HEK293 (cell line): Measurements from ENCODE around the gene GPBAR1.

Experiments
- CTCF ChIA-PET: fragments of 350-600 bp; formaldehyde crosslinking; extraction: SDS; loops from one replicate; lab custom pipeline; 2021; ENCODE audit warnings: antibody characterized with exemption; lab: Yijun Ruan, JAX
- POLR2A ChIA-PET: fragments of 300-600 bp; formaldehyde crosslinking; extraction: SDS; loops from one replicate; lab custom pipeline; 2020; ENCODE audit warnings: antibody characterized with exemption, inconsistent platforms; lab: Yijun Ruan, JAX
- H3K27ac ChIP-seq: fragments of 200-500 bp; sonication (Bioruptor generic); 2 replicates; pipeline ENCODE4 v1.5.1; 2014; ENCODE audit warnings: low read depth, low read length, control low read depth, inconsistent platforms; ENCODE audit errors: extremely low read depth
- H3K36me3 ChIP-seq, 2 experiments: fragments of 200-500 bp in 1 of 2; sonication (Bioruptor generic) in 1 of 2; 1 replicate in 1 of 2; 2 replicates in 1 of 2; pipeline ENCODE4 v1.5.1; 2014 to 2017; ENCODE audit warnings: inconsistent platforms in 2 of 2, low read length in 2 of 2; ENCODE audit not compliant: control insufficient read depth in 2 of 2, insufficient read depth in 1 of 2
- H3K4me1 ChIP-seq: fragments of 200-500 bp; sonication (Bioruptor generic); 2 replicates; pipeline ENCODE4 v1.5.1; 2014; ENCODE audit warnings: mild to moderate bottlenecking, low read length, inconsistent platforms; ENCODE audit not compliant: control insufficient read depth, insufficient read depth
- H3K4me3 ChIP-seq: 2 replicates; pipeline ENCODE4 v1.5.1; 2011; ENCODE audit warnings: low read depth, mild to moderate bottlenecking, control low read depth, low read length, moderate library complexity
- H3K9me3 ChIP-seq: fragments of 200-500 bp; sonication (Bioruptor generic); 2 replicates; pipeline ENCODE4 v1.5.1; 2014; ENCODE audit warnings: low read depth, low read length, inconsistent platforms; ENCODE audit not compliant: control insufficient read depth, insufficient read depth
- FEZF1 ChIP-seq: fragments of 450-650 bp; formaldehyde crosslinking; IDR thresholded peaks from 2 replicates; pipeline ENCODE4 v1.5.1; 2016; ENCODE audit warnings: missing biosample characterization, missing genetic modification characterization
- GFI1B ChIP-seq: fragments of 450-650 bp; formaldehyde crosslinking; IDR thresholded peaks from 2 replicates; pipeline ENCODE4 v1.5.1; 2016; ENCODE audit warnings: missing biosample characterization, missing genetic modification characterization
- MYNN ChIP-seq: fragments of 450-650 bp; formaldehyde crosslinking; IDR thresholded peaks from 2 replicates; pipeline ENCODE4 v1.5.1; 2016; ENCODE audit warnings: missing biosample characterization, missing genetic modification characterization, borderline replicate concordance
- OVOL3 ChIP-seq: fragments of 450-650 bp; formaldehyde crosslinking; IDR thresholded peaks from 2 replicates; pipeline ENCODE4 v1.5.1; 2016; ENCODE audit warnings: missing biosample characterization, missing genetic modification characterization
- RBAK ChIP-seq: fragments of 450-650 bp; formaldehyde crosslinking; IDR thresholded peaks from 2 replicates; pipeline ENCODE4 v1.5.1; 2016; ENCODE audit warnings: missing biosample characterization, missing genetic modification characterization
- REPIN1 ChIP-seq: fragments of 450-650 bp; formaldehyde crosslinking; IDR thresholded peaks from 2 replicates; pipeline ENCODE4 v1.5.1; 2017; ENCODE audit warnings: missing biosample characterization, missing genetic modification characterization, low read depth
- ZBTB17 ChIP-seq: fragments of 450-650 bp; formaldehyde crosslinking; IDR thresholded peaks from 2 replicates; pipeline ENCODE4 v1.5.1; 2016; ENCODE audit warnings: missing biosample characterization, missing genetic modification characterization
- ZBTB20 ChIP-seq: fragments of 450-650 bp; formaldehyde crosslinking; IDR thresholded peaks from 2 replicates; pipeline ENCODE4 v1.5.1; 2016; ENCODE audit warnings: missing biosample characterization, missing genetic modification characterization
- ZFP37 ChIP-seq: fragments of 450-650 bp; formaldehyde crosslinking; IDR thresholded peaks from 2 replicates; pipeline ENCODE4 v1.5.1; 2016; ENCODE audit warnings: missing biosample characterization, missing genetic modification characterization
- ZFP69B ChIP-seq: fragments of 450-650 bp; formaldehyde crosslinking; IDR thresholded peaks from 2 replicates; pipeline ENCODE4 v1.5.1; 2016; ENCODE audit warnings: missing biosample characterization, missing genetic modification characterization
- ZNF121 ChIP-seq: fragments of 450-650 bp; formaldehyde crosslinking; IDR thresholded peaks from 2 replicates; pipeline ENCODE4 v1.5.1; 2016; ENCODE audit warnings: missing biosample characterization, missing genetic modification characterization
- ZNF132 ChIP-seq: fragments of 450-650 bp; formaldehyde crosslinking; IDR thresholded peaks from 2 replicates; pipeline ENCODE4 v1.5.1; 2017; ENCODE audit warnings: missing biosample characterization, missing genetic modification characterization, borderline replicate concordance
- ZNF133 ChIP-seq: fragments of 450-650 bp; formaldehyde crosslinking; IDR thresholded peaks from 2 replicates; pipeline ENCODE4 v1.5.1; 2016; ENCODE audit warnings: missing biosample characterization, missing genetic modification characterization
- ZNF202 ChIP-seq: fragments of 450-650 bp; formaldehyde crosslinking; IDR thresholded peaks from 2 replicates; pipeline ENCODE4 v1.5.1; 2016; ENCODE audit warnings: missing biosample characterization, missing genetic modification characterization, borderline replicate concordance
- ZNF366 ChIP-seq: fragments of 450-650 bp; formaldehyde crosslinking; conservative IDR thresholded peaks from 2 replicates; pipeline ENCODE4 v1.5.1; 2016; ENCODE audit warnings: missing biosample characterization, missing genetic modification characterization
- ZNF514 ChIP-seq: fragments of 450-650 bp; formaldehyde crosslinking; IDR thresholded peaks from 2 replicates; pipeline ENCODE4 v1.5.1; 2016; ENCODE audit warnings: missing biosample characterization, missing genetic modification characterization
- ZNF544 ChIP-seq: fragments of 450-650 bp; formaldehyde crosslinking; IDR thresholded peaks from 2 replicates; pipeline ENCODE4 v1.5.0; 2017; ENCODE audit warnings: missing biosample characterization, missing genetic modification characterization
- ZNF624 ChIP-seq: fragments of 450-650 bp; formaldehyde crosslinking; IDR thresholded peaks from 2 replicates; pipeline ENCODE4 v1.5.1; 2017; ENCODE audit warnings: missing biosample characterization, missing genetic modification characterization
- ZNF654 ChIP-seq: fragments of 450-650 bp; formaldehyde crosslinking; IDR thresholded peaks from 2 replicates; pipeline ENCODE4 v1.5.1; 2016; ENCODE audit warnings: low read depth, missing biosample characterization, missing genetic modification characterization
- ZNF785 ChIP-seq: fragments of 450-650 bp; formaldehyde crosslinking; IDR thresholded peaks from 2 replicates; pipeline ENCODE4 v1.5.1; 2016; ENCODE audit warnings: missing biosample characterization, missing genetic modification characterization
- TF ChIP-seq, protein P1 (sequence below): fragments of 450-650 bp; formaldehyde crosslinking; IDR thresholded peaks from 2 replicates; pipeline ENCODE4 v1.5.1; 2016; ENCODE audit warnings: missing biosample characterization, missing genetic modification characterization
- TF ChIP-seq, protein P2 (sequence below): fragments of 450-650 bp; formaldehyde crosslinking; IDR thresholded peaks from 2 replicates; pipeline ENCODE4 v1.5.1; 2016; ENCODE audit warnings: missing biosample characterization, missing genetic modification characterization, low read depth
- TF ChIP-seq, protein P3 (sequence below): fragments of 450-650 bp; formaldehyde crosslinking; IDR thresholded peaks from 2 replicates; pipeline ENCODE4 v1.5.1; 2016; ENCODE audit warnings: missing biosample characterization, missing genetic modification characterization
- TF ChIP-seq, protein P4 (sequence below): fragments of 450-650 bp; formaldehyde crosslinking; IDR thresholded peaks from 2 replicates; pipeline ENCODE4 v1.5.1; 2017; ENCODE audit warnings: missing biosample characterization, missing genetic modification characterization

Gene GPBAR1

DNA sequence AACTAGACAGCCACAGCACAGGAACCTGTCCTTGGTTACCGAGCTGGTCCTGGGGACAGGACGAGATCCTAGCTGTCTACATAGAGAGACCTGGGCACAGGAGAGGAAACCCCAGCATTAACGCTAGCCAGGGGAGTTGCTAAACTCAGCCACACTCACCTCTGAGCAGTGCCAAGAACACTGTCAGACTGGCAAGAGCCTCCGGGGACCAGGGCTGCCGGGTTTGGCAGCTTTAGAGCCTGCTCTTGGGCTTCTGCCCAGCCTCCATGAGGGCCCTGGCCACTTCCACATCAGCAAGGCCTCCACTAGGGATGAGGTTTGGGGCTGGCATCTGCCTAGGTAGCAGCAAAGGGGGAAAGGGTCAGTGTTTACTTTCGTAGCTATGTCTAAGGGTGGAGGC lies 24.8 kb downstream of the GPBAR1 start:
- POLR2A ChIA-PET, result interaction anchor here (2.0 to 3.0 kb wide), 3 partner anchors 9 to 15 kb away, joined by 7 to 29 read pairs (median 10); partner anchors contain the start of genes AAMP and PNKD
- CTCF ChIA-PET, result interaction anchor here (0.5 to 4.8 kb wide), 5 partner anchors 10 to 355 kb away, joined by 3 to 59 read pairs (median 3); partner anchors contain the start of genes AAMP and PNKD
- H3K27ac ChIP-seq, result no peak overlapping the region
- peaks cover 0 to 11% of the 10 kb centered on the region in 2 experiments; a peak in 2 of 3 replicates for H3K36me3 ChIP-seq
- no peaks in the 10 kb centered on the region for H3K9me3 ChIP-seq
- TF ChIP-seq ZNF785 (tag by site-specific recombination), result no peak
- TF ChIP-seq REPIN1 (tag by site-specific recombination), result no peak
- TF ChIP-seq MYNN (tag by site-specific recombination), result no peak
- no peak for TF ChIP-seq ZBTB17 (tag by site-specific recombination)
- TF ChIP-seq ZNF544 (tag by site-specific recombination), result no peak
- no peak for TF ChIP-seq ZFP69B (tag by site-specific recombination)
- no peak for TF ChIP-seq ZNF514 (tag by site-specific recombination)
- no peak for TF ChIP-seq GFI1B
- TF ChIP-seq OVOL3 (tag by site-specific recombination), result no peak
- TF ChIP-seq, protein P1, sequence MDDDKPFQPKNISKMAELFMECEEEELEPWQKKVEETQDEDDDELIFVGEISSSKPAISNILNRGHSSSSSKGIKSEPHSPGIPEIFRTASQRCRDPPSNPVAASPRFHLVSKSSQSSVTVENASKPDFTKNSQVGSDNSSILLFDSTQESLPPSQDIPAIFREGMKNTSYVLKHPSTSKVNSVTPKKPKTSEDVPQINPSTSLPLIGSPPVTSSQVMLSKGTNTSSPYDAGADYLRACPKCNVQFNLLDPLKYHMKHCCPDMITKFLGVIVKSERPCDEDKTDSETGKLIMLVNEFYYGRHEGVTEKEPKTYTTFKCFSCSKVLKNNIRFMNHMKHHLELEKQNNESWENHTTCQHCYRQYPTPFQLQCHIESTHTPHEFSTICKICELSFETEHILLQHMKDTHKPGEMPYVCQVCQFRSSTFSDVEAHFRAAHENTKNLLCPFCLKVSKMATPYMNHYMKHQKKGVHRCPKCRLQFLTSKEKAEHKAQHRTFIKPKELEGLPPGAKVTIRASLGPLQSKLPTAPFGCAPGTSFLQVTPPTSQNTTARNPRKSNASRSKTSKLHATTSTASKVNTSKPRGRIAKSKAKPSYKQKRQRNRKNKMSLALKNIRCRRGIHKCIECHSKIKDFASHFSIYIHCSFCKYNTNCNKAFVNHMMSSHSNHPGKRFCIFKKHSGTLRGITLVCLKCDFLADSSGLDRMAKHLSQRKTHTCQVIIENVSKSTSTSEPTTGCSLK (tag by site-specific recombination), result no peak
- no peak for TF ChIP-seq ZNF202 (tag by site-specific recombination)
- TF ChIP-seq RBAK (tag by site-specific recombination), result no peak
- no peak for TF ChIP-seq ZNF624
- no peak for TF ChIP-seq ZNF132
- TF ChIP-seq ZNF121 (tag by site-specific recombination), result no peak
- no peak for TF ChIP-seq ZFP37 (tag by site-specific recombination)
- no peak for TF ChIP-seq ZBTB20 (tag by site-specific recombination)
- no peak for TF ChIP-seq ZNF133 (tag by site-specific recombination)
- no peaks in the 10 kb centered on the region for H3K4me1 ChIP-seq
- no peak overlapping the region for H3K4me3 ChIP-seq

DNA sequence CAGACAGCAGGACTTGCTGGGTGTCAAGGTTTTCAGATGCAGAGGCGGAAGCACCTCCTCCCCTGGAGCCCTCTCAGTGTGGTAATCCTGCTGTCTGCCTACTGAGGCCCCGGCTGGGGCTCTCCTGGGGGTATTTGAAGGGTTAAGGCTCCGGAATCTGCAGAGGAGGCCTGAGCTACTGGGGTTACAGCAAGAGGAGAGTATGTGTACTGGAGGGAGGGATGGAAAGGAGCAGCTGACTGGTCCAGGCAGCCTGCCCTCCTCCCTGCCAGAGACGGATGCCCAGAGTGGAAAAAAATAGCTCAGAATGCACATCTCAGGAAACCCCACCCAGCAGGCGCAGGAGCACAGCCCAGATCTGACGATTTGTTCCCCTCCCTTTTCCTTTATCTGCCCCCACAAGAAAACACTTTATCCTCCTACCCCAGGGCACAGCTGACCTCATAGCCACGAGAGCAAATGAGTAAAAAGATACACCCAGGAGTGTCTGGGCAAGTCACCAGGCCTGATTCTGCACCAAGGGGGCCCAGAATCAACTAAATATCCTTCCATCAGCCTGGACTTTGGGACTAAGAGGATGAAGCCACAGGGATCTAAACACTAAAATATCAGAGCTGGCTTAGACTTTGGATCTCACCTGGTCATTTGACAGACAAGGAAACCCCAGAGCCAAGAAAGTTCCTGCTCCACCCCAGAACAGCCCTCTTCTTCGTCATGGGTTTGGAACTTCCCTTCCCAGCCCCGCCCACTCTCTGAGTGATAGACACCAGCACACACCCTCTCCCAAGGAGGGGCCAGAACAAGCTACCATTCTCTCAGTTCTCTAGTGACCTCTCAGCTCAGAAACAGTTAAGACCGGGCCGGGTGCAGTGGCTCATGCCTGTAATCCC lies 26.0 kb downstream of the GPBAR1 start:
- no peaks in the 10 kb centered on the region for H3K4me1 ChIP-seq
- peaks cover 0 to 4% of the 10 kb centered on the region in 2 experiments; a peak in 1 of 3 replicates for H3K36me3 ChIP-seq
- CTCF ChIA-PET, result interaction anchor here (0.7 to 4.8 kb wide), 9 partner anchors 10 to 371 kb away, joined by 3 to 59 read pairs (median 4); partner anchors contain the start of genes AAMP and PNKD
- H3K4me3 ChIP-seq, result peak overlapping the region; percentile 25
- POLR2A ChIA-PET, result interaction anchor here (0.7 to 3.0 kb wide), 9 partner anchors 9 to 118 kb away, joined by 3 to 29 read pairs (median 6); partner anchors contain the start of genes AAMP, CTDSP1 and PNKD
- peak overlapping the region; percentile 52 for H3K27ac ChIP-seq
- H3K9me3 ChIP-seq, result no peaks in the 10 kb centered on the region
- TF ChIP-seq, protein P2, sequence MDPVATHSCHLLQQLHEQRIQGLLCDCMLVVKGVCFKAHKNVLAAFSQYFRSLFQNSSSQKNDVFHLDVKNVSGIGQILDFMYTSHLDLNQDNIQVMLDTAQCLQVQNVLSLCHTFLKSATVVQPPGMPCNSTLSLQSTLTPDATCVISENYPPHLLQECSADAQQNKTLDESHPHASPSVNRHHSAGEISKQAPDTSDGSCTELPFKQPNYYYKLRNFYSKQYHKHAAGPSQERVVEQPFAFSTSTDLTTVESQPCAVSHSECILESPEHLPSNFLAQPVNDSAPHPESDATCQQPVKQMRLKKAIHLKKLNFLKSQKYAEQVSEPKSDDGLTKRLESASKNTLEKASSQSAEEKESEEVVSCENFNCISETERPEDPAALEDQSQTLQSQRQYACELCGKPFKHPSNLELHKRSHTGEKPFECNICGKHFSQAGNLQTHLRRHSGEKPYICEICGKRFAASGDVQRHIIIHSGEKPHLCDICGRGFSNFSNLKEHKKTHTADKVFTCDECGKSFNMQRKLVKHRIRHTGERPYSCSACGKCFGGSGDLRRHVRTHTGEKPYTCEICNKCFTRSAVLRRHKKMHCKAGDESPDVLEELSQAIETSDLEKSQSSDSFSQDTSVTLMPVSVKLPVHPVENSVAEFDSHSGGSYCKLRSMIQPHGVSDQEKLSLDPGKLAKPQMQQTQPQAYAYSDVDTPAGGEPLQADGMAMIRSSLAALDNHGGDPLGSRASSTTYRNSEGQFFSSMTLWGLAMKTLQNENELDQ (tag by site-specific recombination), result no peak
- TF ChIP-seq, protein P3, sequence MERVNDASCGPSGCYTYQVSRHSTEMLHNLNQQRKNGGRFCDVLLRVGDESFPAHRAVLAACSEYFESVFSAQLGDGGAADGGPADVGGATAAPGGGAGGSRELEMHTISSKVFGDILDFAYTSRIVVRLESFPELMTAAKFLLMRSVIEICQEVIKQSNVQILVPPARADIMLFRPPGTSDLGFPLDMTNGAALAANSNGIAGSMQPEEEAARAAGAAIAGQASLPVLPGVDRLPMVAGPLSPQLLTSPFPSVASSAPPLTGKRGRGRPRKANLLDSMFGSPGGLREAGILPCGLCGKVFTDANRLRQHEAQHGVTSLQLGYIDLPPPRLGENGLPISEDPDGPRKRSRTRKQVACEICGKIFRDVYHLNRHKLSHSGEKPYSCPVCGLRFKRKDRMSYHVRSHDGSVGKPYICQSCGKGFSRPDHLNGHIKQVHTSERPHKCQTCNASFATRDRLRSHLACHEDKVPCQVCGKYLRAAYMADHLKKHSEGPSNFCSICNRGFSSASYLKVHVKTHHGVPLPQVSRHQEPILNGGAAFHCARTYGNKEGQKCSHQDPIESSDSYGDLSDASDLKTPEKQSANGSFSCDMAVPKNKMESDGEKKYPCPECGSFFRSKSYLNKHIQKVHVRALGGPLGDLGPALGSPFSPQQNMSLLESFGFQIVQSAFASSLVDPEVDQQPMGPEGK (tag by site-specific recombination), result peak; percentile 91
- no peak for TF ChIP-seq ZNF654 (tag by site-specific recombination)
- TF ChIP-seq ZNF366 (tag by site-specific recombination), result peak; percentile 80
- TF ChIP-seq FEZF1 (tag by site-specific recombination), result no peak
- TF ChIP-seq, protein P4, sequence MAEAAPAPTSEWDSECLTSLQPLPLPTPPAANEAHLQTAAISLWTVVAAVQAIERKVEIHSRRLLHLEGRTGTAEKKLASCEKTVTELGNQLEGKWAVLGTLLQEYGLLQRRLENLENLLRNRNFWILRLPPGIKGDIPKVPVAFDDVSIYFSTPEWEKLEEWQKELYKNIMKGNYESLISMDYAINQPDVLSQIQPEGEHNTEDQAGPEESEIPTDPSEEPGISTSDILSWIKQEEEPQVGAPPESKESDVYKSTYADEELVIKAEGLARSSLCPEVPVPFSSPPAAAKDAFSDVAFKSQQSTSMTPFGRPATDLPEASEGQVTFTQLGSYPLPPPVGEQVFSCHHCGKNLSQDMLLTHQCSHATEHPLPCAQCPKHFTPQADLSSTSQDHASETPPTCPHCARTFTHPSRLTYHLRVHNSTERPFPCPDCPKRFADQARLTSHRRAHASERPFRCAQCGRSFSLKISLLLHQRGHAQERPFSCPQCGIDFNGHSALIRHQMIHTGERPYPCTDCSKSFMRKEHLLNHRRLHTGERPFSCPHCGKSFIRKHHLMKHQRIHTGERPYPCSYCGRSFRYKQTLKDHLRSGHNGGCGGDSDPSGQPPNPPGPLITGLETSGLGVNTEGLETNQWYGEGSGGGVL (tag by site-specific recombination), result peak; percentile 95
